ENCODE results near the gene GPR148.
A peak's percentile ranks its signal among the peaks of the same experiment; 100 is the strongest.

The GPR148 gene

DNA sequence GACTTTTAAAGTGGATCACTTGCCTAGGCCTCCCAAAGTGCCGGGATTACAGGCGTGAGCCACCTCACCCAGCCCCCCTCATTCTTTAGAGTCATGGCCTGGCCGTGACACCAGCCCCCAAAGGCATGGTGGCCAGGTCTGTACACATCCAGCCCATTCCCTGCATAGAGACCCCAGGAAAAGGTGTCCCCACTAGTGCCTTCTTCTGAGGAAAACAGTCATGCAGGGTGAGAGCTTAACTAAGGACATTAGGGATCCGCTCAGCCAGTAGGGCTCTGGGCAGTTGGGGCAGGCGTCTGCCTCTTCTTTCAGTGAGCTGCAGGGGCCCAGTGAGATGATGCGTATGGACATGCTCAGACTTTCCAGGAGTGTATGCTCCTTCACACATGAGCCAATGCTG lies 20.8 kb downstream of the GPR148 start:
- DNase-seq (ENCODE audit: low read depth) = no peak

DNA sequence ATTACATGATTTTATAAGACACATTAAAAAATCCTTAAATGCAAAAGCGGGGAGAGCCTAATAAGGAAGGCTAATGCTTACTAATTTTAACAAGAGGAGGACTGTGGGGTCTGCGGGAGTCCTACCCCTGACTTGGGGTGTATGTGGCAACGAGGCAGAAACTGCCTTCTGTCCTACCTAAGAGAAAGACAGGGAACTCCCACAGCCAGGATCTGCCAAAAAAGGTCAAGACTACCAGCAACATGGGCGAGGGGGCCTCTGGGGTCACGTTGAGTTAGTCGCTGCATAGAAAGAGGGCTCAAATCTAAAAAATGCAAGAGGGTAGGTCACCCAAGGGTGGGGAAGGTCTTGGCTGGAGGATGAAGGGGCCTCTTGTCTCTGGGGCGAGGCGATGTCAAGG lies 25.9 kb downstream of the GPR148 start:
- DNase-seq (ENCODE audit: low read depth) = no peak

DNA sequence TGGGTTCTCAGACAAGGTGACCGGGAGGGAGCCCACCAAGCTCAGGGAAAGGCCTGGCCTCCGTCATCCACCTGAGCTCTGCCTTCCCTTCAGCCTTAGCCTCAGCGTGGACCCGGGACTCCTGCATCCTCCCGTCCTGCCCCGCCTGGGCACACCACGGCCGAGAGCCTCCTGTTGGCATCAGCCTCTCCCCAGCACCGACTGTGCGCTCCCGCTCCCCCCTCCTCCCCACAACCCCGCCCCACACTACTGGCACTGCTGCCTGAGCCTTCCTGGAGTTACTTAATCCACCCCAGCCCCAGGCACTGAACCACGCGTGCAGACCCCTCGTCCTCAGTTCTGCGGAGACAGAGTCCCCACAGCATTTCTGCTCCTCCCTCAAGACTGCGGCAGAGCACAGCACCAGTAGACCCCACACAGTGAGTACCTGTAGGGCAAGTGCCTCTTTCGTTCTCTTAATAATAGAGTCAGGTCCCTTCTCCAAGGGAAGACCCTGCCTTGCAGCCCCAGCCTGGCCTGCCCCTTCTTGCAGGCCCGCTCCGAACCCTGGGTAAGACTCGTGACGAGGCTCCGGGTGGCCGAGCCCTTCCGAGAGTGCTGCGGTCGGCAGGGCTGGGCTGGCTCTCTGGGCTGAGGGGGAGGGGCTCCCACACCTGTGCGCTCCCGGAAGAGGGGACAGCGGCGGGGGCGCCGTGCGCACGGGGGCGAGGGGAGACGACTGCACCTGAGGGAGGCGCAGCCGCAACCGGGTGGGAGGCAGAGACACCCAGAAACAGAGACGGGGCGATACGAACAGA lies 26.6 kb downstream of the GPR148 start, which contains the start of gene AMER3:
TSS of gene AMER3 (plus strand) at position 285 of the 797 bp plus-strand sequence. CDS start 6,533 bp downstream, outside the sequence.
- no peak for DNase-seq (ENCODE audit: low read depth)

DNA sequence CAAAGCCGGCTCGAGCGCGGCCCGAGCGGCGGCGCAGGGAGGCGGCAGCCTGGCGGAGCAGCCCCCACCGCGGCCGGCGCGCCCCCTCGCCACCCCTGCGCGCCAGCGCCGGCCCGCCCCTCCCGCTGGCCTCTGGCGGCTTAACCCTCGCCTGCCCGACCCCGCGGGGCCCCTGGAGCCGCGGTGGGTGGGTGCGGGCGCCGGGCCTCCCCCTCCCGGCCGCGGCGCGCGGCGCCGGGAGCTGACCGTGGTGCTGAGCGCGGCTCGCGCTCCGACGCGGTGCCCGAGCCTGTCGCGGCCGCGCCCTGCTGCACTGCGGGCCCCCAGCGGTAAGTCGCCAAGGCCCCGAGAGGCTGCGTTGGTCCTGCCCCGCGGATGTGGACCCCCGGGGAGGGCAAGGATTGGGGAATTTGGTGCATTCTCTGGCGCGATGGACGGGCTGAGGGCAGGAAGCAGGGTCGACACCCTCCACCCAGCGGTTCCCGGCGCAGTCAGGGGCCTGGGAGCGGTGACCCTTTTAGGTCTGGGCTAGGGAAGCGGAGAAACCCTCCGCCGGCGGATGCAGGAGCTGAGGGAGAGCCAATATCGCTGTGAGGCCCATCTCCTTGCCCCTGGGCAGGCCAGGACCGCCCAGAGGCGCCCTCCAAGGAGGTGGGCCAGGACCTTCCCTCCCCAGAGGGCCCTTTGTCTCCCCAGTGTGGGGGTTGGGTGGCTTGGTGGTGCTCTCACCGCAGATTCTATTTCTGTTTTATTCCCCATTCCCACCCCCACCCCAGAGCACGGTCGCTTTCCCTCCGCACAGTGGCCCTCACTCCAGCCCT lies 27.4 kb downstream of the GPR148 start:
- DNase-seq (ENCODE audit: low read depth) = peak; percentile 1

DNA sequence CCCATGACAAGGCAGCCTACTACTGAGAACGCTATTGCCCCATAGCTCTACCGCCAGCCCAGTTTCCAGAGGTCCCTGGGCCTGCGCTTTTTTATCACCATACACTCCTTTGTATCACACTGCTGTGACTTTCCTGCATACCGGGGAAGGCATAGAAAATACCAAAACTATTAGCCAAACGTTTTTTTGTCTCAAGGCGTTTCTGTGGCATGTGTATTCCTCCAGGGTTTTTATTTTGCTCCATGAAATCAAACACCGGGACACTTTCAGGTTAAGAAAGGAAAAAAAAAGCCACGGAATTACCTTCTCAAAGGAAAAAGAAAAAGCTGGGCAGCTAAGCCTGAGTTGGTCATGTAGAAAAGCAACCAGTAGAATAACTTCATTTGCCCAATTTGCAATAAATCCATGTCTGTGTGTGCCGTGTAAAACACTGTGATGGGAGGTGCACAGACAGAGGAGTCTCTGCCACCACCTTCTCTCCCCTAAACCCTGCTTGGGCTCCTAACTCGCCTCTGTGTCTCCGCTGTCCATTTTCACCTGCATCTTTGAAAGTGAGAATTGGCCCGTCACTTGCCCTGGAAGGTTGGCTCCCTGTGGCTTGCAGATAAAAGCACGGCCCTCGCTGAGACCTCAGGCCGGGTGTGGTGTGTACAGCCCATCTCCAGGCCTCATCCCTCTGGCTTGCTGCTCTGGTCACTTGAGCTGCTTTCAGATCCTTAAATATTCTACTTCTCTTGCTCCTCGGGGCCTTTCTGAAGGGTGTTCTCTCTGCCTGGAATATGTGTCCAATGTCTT lies 28.2 kb downstream of the GPR148 start:
- DNase-seq (ENCODE audit: low read depth) = no peak

DNA sequence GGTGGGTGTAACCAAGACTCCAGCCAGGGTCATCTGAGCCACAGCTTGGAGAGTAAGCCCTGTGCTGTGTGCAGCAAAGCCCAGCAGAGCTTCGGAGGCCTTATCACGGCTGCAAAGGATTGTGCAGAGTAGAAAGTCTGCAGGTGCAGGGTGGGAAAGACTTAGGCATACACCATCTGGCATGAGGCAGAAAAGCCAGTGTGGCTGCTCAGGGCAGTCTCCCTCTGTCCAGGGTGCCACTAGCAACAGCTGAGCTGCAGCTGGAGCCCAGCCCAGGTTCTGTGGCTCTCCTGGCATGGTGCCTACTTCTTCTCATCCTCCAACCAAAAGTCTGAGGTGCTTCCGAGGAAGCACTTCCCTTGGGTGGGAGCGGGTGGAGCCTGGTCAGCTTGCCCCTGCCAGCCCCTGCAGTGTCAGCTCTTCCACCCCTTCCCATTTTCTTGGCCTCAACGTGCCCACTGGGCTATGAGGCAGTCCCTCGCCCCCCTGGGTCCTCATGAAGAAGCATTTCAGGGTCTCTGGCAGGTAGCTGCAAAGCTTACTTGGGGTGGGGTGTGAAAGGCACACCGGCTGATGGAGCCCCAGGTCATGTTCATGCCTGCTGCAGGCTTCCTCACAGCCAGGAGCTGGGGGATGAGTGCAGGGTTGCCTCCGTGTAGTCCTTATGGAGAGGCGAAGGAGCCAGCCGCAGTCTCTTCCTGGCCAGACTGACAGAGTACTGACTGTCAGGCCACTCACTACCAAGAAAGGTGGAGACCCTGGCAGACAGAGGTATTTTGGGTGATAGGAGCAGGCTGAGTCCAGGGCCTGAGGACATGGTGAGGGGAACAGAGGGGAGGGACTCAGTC lies 31.3 kb downstream of the GPR148 start:
- peak; percentile 1 for DNase-seq (ENCODE audit: low read depth)

DNA sequence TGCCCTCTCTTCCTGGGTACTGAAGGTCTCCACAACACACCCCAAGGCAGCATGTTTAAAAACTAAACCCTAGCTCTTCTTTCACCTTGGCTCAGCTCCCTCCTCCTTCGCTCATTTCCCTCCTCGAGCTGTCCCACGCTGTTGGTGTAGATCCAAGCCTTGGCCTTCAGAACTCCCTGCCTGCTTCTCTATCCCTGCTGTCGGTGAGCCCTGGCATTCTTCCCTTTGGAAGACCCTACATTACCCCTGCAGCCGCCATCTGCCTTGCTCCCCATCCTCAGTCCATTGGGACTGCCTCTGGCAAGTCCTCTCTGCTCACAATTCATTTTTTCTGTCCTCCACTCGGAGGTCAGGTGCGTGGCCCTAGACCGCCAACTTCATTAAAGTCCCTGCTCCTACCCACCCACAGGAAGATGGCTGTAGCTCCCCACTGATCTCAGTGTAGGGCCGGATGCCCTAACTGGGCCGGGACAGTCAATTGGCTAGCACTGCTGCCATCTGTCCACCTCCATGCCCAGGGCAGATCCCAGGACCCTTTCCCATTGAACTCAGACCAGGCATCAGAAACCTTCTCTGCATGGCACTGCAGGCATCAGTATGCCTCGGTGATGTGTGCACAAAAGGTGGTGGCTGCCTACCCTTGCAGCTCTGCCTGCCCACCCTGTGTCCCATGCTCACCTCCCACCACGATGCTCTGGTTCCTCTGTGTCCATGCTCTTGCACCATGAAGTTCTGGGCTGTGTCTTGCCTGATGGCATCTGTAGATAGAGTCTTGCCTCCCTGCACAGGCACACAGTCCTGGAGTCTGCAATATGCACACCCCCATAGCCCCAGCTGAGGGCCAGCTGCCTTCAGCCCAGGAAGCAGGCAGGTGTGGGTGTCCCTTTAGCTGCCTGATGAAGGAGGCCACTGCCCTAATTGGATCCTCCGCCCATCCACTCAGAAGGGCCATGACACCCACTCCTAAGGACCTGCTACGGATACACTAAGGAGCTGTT lies 32.2 kb downstream of the GPR148 start:
- no peak for DNase-seq (ENCODE audit: low read depth)

DNA sequence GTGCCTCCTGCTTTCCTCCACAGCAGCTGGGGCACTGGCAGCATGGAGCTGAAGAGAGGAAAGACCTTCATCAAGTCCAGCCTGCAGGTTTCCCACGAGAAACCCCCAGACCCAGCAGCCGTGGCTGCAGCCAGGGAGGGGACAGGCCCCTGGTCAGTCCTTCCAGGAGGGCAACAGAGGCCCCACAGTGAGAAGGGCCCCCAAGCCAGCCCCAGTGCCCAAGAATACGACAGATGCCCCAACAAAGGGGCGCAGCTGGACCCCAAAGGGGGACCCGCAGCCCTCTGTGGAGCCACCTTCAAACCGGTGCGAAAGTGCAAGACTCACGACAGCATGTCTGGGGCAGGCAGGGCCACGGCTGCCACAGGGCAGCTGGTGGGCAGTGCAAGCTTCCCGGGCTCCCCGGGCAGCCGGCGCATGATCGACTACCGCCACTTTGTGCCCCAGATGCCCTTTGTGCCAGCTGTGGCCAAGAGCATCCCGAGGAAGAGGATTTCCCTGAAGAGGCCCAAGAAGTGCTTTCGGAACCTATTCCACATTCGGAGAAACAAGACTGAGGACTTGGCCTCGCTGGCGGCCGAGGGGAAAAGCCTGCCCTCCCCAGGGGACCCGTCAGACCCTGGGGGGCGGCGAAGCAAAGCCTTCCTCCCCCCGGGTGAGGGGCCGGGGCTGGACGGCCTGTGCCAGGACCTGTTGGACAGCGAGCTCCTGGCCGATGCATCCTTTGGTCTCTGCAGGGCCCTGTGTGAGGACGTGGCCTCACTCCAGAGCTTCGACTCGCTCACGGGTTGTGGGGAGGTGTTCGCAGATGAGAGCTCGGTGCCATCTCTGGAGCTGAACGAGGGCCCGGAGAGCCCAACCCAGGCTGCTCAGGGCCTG lies 33.4 kb downstream of the GPR148 start:
- DNase-seq (ENCODE audit: low read depth) = no peak

DNA sequence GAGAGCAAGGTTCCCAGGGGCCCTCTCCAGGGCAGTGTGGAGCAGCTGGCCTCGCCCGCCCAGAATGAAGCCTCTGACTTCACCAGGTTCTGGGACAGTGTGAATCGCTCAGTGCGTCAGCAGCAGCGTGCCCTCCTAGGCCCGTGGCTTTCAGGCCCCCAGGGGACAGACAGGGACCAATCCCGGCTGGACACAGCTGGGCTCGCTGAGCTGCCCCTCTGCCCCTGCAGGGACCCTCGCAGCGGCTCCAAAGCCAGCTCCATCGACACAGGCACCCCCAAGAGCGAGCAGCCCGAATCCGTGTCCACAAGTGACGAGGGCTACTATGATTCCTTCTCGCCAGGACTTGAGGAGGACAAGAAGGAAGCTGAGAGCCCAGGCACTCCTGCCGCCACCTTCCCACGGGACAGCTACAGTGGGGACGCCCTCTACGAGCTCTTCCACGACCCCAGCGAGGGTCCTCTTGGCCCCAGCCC lies 34.1 kb downstream of the GPR148 start:
- DNase-seq (ENCODE audit: low read depth) = no peak

DNA sequence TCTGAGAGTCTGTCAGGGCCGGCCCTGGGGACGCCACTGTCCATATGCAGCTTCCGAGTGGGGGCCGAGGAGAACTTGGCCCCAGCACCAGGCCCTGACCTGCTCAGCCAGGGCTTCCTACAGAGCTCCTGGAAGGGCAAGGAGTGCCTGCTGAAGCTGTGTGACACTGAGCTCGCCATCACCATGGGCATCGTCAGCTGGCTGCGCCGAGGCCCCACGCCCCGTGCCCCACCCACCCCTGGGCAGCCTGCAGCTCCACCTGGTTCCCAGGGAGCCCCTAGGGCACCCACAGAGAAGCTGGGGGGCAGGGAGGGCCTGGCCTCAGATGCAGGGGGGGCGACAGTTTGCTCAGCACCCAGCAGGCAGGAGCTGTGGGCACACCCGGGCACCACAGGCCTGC lies 34.5 kb downstream of the GPR148 start:
- DNase-seq (ENCODE audit: low read depth) = no peak

DNA sequence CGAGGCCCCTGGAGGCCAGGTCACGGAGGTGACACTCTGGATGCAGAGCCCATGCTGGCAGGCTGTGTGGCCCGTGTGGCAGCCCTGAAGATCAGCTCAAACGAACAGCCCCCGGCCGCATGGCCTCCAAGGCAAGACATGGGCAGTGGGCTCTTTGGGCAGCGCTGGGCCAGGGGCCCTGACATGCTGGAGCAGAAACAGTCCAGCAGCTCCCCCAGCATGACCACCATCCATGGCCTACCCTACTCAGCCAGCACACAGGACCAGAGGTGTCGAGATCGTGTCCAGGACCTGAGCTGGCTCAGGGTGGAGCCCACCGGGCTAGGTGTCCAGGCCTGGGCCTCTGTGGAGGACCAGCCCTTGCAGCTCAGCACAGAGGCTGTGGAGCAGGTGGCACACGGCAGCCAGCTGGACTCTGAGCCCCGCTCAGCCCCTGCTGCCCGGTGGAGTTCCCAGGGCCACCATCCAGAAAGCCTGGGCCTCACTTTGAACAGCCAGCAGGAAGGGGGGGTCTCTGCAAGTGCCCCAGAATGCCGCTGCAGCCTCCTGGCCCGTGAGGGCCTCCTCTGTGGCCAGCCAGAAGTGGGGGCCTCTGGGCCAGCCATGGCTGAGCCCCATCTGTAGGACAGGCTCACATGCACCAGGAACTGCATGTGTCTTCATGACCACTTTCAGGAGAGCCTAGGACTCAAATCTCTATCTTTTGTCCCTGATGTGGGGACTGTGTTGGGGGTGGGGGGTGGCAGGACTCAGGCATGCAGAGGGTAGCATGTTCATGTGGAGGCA lies 35.4 kb downstream of the GPR148 start:
- DNase-seq (ENCODE audit: low read depth) = no peak

DNA sequence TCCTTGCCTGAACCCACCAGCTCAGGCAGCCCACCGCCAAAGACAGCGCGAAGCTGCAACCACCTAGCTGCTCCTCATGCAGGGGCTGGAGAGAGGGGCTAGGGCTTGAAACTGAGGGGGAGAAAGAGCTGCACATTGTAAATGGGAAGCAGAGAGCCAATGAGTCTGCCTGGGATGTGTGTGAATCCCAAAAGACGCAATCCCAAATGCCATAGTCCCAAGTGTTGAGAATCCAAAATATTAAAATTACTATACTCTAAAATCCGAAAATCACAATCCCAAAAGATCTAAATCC lies 35.9 kb downstream of the GPR148 start:
- no peak for DNase-seq (ENCODE audit: low read depth)

DNA sequence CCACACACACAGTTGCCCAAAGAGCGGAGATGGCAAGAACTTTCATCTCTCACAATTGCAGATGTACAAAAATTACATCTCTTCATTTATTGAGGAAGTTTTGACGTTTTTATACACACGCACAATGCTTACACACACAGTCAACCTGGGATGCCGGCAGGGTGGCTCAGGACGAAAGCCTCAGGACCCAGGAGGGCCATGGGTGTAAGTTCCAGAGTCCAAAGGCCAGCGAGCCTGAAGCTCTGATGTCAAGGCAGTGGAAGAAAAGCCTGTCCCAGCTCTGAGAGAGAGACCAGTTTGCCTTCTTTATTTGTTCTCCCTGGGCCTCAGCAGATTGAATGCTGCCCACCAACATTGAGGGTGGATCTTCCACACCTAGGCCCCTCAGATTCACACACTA lies 36.6 kb downstream of the GPR148 start:
- no peak for DNase-seq (ENCODE audit: low read depth)

DNA sequence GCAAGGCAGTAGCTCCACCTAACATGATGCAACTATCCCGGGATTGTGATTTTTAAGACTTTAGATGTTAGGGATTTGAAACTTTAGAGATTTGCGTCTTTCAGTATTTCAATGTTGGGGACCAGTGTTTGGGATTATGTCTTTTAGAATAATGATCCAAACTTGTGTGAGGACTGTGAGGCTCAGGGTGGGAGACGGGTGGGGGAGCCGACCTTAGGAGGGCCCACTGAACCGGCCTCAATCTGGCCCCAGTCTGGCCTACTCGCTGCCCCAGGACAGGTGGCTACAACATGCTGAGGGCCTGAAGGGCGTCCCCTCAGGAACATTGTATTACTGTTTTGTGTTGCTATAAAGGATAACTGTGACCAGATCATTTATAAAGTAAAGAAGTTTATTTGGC lies 37.2 kb downstream of the GPR148 start:
- no peak for DNase-seq (ENCODE audit: low read depth)

DNA sequence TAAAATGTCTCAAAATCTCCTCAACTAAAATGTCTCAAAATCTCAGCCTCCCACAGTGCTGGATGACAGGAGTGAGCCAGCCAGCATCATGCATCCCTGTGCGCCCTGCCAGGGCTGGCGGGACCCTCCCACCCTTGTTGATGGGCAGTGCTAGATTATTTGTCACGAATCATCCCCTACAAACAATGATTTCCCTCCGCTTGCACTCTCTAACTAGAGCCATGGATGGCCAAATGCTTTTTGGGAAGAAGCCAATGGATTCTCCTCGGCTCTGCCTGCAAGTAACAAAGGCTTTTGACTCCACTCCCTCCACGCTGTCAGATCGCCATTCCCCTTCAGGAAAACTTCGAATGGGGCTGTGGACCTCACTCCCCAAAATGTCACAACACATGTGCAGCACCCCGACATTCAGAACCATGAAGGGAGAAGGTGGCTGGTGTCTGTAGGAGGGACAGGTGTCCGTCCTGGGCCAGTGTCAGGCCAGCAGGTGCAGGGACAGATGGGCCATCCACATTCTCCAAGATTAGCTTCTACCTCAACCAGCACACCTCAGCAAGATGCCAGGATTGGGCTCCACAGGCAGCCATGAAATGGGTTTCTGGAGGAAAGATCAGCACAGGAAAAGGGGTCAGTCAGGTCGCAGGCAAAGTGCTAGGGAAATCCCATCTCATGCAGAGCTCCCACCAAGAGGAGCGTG lies 38.0 kb downstream of the GPR148 start:
- DNase-seq (ENCODE audit: low read depth) = no peak

DNA sequence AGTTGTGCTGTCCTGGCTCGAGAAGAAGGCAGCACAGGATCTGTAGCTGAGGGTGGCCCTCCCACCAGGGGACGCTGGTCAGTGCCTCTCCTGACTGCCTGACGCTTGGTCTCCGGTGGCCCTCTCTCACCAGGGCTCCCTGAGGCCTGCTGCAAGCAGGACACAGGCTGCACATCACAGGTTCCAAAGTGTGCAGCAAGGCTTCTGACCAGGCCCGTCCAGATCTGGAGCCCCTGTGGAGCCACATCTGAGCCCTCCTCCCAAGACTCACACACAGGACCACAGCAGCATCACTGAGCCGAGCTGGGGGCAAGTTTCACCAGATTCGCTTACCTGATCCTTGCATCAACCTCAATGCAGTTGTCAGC lies 38.5 kb downstream of the GPR148 start:
- DNase-seq (ENCODE audit: low read depth) = no peak

DNA sequence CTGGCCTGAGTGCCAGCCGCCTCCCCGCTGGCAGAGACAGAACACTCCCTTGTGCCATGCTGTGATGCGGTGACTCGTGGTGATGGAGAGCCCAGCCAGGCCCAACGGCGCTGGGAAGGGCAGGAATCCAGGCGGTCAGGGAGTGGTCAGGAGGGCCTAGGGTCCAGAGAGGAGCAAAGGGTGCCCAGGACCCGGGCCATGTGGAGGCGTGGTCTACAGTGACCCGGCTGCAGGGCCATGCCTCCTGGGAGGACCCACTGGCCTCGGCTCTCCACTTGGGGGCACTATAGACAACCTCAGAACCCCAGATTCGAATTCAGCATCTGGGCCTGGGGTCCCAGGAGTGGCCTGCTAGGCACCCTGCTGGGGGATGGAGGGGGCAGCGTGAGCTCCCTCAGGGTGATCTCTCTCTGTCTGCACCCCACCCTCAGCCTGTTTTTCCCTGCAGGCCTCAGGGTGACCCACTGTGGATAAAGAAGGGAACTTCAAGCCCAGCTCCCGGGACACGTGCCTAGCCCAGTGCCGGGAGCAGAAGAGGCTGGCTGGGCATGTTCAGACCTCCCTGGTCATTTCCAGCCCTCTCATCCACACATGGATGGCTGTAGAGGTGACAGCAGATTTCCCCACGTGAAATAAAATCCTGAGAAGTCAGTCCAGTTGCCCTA lies 39.5 kb downstream of the GPR148 start:
- DNase-seq (ENCODE audit: low read depth) = no peak

Data from amniotic epithelial cell (primary cell).